Activated naive CD8-positive, alpha-beta T cell treated with anti-CD3 and anti-CD28 coated beads, Interleukin-2, amount 50 U/mL, for 16 hours (primary cell): ENCODE results near the gene FGF13.

Source experiments
- DNase-seq: peaks from one replicate; pipeline ENCODE4 v3.0.0-alpha.2; 2020; ENCODE audit warnings: low read depth, low spot score

FGF13 gene

DNA sequence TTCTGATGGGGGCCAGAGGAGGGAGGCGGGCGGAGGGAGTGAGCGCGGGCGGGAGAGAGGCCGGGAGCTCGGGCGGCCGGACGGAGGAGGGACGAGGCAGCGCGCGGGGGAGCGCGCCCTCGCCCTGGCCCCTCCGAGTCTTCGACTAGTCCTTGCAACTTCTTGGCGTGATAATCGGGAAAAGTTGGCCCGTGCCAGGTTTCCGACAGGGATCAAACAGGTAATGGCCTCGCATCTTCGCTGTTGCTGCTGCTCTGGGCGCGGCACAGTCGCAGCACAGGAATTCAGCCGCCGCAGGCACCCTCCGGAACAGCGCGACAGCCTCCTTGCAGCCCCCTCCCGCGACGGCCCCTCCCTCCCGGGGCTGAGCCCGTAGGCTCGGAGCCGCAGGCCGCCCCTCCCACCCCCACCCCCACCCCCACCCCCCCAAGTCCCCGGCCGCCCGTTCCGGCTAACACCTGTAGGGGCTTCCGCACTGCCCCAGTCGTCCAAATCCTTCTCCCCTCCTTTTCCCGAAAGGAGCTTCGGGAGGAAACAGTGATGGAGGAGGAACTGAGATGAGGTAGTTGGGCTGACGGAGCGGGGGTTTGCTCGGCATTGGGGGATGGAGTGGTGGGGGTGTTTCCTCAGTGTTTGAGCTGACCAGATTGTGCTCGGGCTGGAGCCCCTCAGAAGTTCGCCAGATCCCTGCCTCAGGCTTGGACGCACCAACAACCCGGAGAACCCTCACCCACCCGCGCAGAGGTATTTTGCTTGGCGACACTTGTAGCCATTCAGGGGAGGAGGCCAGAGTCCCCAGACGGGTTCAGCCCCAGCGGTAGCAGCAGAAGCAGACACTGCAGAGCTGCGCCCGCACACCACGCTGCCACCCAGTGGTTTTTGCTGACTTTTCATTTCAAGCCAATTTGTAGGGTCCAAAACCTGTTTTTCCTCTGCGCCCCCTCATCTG is at the start of gene FGF13:
Gene FGF13, minus strand, starts transcription at position 319 of the 949 bp plus-strand sequence. CDS start 714 bp downstream, outside the sequence.
- no peak for DNase-seq

DNA sequence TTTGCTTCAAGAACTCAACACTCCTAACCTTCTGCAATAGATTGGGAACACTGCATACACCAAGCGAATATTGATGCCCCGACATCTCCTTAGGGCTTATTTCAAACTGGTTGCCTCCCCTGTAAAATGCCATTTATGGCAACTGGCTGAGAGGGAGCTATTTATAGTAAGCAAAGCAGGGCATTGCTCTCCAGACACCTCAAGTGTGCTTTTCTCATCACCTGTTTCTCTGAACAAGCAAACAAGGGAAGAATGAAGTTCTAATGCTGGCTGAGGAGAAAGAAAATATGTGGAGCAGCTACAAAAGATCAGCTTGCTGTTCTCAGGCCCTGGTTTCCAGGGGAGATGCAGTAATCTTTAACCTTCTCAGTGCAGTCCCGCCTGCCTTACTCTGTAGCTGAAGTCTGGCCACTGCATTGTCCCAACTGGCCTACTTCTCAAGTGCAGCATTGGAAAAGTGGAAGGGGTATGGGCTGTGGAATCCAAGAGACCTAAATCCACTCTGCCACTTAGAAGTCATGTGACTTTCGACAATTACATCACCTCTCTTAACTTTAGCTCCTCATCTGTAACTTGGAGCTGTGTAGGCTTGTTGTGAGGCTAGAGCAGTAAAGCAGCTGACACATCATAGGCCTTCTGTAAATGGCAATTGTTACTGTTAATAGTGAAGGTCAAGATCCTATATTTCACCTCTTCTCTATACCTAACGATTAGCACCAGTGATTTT is 47.9 kb upstream of the FGF13 start:
- no peak for DNase-seq

GRCh38 chrX:138756234-138756633 is 44.7 kb upstream of the FGF13 start:
- DNase-seq: no peak

GRCh38 chrX:138754861-138755260 is 43.3 kb upstream of the FGF13 start:
- DNase-seq: no peak

DNA sequence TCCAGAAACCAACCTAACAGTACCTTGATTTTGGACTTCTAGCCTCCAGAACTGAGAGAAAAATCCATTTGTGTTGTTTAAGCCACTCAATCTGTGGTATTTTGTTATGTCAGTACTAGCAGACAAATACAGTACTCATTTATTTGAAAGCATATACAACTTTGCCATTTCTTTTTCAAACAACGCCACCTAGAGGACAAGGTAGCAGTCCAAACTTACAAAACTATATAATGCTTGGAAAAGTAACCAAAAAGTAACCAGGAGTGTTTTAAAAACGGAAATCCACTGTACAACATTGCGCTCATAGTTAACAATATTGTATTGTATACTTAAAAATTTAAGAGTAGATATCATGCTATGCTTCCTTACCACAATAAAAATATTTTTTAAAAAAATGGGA is 37.0 kb upstream of the FGF13 start:
- no peak for DNase-seq

GRCh38 chrX:138745196-138745595 is 33.7 kb upstream of the FGF13 start:
- DNase-seq: no peak

GRCh38 chrX:138742217-138742616 is 30.7 kb upstream of the FGF13 start:
- DNase-seq: no peak

DNA sequence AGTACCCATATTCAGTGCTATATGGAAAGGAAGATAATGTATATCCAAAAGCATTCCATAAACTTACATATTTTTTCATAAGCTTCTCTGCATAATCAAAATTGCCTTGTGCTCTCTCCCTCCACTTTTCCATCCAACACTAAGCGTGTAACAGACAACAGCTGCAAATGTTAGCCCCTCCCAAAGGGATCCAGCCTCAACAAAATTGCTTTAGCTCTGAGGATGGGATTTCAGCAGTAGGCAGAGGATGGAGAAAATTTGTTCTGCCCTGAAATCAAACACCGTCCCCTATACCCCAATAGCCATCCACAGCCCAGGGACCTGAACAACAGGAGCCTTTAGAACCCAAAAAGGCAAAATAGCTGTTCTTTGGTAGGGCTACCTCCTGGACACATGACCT is 28.8 kb upstream of the FGF13 start:
- DNase-seq: no peak

- DNase-seq: no peak
Observed at GRCh38 chrX:138723301-138723700, 11.8 kb upstream of the FGF13 start.

GRCh38 chrX:138719396-138719795 is 7.9 kb upstream of the FGF13 start:
- no peak for DNase-seq

- no peak for DNase-seq
Observed at GRCh38 chrX:138718941-138719340, 7.4 kb upstream of the FGF13 start.

DNA sequence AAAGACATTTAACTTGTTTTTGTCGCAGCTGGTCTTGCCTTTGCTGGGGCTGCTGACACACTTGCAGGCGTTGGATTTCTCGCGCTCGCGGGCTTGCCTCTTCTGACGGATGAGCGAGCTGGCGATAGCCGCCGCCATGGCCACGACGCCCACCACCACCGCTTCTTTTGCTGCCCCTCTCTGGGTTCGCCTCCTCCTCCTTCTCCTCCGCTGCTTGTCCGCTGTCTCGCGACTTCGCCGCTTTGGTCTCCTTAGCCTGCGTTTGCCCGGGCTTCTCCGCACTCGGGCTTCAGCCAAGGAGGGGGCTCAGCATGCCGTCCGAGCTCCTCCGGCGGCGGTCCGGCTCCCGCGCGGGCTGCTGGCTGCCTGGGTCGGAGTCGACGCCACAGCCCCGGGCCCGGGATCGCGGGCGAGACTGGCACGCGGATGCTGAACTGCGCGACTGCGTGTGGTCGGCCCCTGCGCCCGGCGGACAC is 613 bp downstream of the FGF13 start:
- DNase-seq: no peak

DNA sequence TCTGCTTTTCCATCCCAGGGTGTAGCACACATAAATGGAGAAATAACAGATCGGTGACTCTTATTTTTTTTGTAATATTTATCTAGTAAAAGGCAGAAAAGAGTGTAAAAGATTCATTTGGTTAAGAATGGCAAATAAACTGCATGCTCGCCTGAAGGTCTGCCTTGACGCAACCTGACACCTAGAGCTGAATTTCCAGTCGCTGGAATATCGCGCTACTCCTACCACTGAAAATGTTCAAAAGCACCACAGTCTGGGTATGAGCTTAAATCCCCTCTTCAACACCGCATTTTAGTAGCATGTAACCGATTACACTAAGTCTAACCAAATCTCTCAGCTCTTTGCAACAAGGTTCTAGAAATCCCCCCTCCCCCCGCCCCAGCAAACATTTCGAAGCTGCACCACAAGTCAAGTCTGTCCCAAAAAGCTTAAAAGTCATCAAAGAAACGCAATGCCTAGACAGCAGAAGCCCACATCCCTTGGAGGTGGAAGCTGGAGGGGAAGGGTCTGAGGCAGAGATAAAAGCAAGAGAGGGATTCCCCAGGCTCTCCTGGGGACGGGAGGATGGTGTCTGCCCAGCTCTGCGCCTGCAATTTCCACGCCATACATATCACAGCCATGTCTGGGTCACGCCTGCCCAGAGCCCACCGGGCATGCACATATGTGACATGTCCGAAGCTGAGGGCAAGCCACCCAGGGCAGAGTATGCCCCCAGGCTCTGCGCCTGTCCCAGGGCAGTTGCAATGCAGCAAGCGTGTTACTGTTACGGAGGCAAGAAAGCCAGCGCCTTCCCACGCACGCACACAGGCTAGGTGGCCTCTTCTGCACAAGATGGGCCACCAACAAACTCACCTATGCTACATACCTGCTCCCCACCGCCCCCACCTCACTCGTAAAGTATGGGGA is 1.4 kb downstream of the FGF13 start:
- no peak for DNase-seq

DNA sequence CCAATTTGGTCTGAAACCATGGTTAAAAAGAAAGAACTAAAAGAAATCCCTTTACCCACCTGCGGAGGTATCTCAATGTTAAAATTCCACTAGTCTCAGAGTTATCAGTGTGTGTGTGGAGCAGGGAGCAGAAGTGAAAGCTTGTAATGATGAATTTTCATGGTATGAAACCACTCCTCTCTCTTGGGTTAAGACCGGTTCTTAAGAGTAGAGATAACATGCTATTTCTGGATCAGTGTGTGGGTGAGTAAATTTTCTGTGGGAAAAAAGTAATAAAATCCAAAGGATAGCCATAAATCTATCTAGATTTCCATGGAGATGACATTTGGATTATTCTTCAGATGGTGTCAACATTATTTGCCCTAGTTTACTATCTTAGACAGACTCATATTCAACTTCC is 3.2 kb downstream of the FGF13 start:
- DNase-seq: no peak

GRCh38 chrX:138704596-138704995 is 6.9 kb downstream of the FGF13 start:
- no peak for DNase-seq

- DNase-seq: no peak
Observed at GRCh38 chrX:138704101-138704500, 7.4 kb downstream of the FGF13 start.

DNA sequence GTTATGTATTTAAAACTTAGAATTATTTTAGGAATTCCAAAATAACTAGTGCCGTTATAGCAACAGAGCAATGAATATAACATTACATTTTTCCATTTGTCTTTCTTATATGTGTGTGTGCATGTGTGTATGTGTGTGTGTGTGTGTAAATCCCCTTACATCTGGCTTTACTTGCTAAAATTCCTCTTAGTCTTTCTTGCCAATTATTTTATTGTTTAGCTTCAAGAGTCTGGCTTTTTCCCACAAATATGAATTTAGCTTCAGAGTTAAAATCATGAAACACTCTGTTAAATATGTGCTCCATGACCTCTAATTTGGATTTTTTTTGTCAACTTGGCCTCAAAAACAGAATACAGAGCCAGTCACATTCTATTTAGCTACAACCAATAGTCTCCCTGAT is 18.9 kb downstream of the FGF13 start:
- no peak for DNase-seq

DNA sequence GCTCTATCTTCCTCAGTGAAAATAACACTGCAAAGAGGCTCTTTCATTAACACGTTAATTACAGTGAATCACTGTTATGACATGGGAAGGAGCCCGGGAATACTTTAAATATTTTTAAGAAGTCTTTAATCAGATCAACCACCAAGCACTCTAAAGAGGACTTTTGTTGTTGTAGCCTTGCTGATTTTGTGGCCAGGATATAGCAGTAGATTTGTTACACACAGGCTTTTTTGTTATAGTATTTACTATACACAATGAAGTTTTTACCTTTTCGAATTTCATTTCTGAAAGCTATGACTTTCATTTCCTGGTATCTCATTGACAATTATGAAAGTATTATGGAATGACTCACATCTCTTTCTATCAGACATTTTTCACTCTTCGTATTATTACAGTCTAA is 20.3 kb downstream of the FGF13 start:
- DNase-seq: no peak

DNA sequence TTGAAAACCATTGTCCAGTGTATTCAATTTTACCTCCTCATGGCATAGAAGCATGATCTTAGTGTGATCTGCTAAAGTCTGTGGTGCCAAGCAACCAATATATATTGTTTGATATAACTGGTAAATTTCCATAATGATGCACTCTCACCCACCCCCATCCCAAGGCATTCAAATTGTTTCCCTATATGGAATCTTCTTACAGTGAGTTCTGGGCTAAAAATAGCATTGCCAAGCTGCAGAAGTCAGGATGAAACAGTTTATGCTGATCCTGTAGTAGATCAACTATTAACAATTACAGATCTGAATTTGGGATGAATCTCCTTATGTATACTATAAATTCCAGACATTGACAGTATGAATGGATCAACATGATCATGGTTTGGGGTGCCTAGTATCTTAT is 20.9 kb downstream of the FGF13 start:
- DNase-seq: no peak

DNA sequence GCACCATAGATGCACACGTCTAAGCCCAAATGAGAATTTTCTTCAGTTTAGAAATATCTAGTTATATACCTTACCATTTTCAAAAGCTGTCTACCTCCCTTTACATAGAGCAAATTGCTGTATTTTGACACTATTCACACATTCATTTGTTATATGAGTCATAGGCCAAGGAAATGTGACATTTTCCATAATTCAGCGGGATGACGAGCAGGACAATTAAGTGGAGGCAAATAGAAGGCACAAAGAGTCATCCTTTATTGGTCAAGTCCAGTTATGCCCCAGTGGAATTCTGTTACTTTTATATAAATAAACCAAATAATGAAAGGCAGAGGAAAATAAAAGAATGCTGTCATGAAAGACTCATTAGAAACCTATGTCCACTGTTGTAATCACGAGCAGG is 27.9 kb downstream of the FGF13 start:
- no peak for DNase-seq

DNA sequence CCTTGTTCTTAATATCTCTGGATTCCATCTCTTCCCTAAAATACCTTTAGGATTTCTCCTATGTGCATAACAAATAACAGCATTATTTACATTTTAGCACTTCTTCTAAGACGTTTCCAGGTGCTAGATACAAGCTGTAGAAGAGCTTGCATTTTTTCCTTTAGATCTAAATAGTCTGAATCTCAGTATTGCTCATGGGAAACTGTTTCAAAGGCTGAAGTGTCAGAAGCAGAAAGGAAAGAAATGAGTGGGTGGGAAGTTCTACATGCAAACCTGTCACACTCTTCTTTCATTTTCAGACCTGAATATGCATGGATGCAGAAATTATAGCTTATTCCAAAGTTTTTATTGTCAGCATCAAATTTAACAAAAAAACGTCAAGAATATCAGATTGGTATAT is 41.8 kb downstream of the FGF13 start:
- DNase-seq: no peak

- no peak for DNase-seq
Observed at GRCh38 chrX:138664466-138664865, 47.1 kb downstream of the FGF13 start.
